GM19397 (cell line): ENCODE measurements around the gene FBN1.

ENCODE experiments used
- ATAC-seq: cut with Tn5 transposase; IDR thresholded peaks from one replicate; pipeline ENCODE4 v1.9.1; 2021; ENCODE audit warnings: mild to moderate bottlenecking, moderate library complexity; ENCODE audit not compliant: unreplicated experiment

The FBN1 gene

DNA sequence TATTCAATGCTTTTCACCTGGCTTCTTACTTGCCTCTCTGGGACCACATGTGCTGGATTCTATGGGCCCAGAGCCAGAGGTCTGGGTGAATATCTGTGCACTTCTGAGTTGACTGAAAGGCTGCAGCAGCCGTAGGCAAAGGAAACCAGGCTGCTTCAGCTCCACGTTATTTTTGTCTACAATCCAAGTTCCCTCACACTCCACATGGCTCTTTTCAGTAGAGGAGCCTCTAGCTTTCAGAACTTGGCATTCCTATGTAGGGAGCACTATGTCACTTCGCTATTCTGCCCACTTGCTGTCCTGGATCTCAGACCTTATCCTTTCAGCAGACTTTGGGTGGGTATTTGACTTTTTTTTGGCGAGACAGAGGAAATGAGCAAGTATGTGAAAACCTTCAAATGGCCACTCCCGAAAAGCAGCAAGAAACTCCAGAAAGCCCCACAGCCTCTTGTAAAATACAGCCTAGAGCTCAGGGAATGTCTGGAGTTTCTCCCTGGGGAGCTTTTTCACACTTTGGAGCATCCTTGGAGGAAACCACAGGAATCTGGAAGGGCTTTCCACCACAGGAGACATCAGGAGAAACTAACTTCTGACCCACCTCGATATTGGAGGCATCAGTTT, 233.4 kb downstream of the FBN1 start:
- ATAC-seq, result no peak

DNA sequence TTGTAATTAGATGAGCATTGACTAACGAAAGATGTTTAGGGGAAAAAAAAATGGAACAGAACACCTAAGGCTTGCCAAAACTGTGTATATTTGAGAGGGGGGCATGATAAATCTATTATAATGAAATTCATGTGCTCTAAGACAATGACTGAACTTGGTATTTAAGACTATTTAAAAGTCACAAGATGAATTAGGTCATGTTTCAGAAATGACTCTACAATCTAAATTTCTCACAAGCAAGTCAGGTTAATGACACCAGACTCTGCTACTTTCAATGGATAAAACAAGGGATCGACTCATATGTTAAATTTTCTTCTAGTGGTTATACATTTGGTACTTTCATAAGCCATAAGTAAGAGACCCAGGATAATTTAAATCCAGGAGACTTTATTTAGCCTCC, 235.9 kb downstream of the FBN1 start:
- no peak for ATAC-seq

DNA sequence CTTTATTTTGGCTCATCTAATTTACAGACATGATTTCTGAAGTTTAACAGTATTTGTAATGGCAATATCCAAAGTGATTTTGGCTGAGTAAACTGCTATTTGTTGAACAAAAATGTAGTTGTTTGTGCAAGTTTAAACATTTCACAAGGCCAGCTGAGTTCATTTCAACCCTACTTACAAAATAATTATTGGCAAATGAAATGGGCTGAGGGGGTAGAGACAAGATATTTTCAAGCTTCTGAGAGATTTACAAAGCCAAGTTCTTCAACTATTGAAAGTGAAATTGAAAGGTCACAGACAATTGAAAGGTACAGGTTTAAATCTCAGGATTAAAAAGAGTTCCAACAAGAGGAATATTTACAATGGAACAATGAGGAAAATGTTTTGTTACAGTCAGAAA, 237.2 kb downstream of the FBN1 start:
- ATAC-seq, result no peak

DNA sequence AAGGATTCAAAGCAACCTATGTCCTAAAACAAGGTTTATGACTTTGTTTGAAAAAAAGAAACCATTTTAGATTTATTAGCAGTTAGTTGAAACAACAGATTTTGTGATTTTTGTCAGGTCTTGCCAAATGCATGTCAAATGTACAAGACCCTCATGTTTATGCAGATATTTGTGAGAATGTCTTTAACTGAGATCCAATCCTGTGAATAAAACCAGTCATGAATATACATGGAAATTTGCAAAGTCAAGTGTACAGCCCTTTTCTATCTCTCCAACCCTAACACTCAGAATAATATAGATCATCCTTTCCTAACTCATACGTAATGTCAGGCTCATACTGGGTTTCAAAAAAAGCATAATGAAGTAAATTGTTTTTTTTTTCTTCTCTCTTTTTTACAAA, 237.9 kb downstream of the FBN1 start:
- no peak for ATAC-seq

DNA sequence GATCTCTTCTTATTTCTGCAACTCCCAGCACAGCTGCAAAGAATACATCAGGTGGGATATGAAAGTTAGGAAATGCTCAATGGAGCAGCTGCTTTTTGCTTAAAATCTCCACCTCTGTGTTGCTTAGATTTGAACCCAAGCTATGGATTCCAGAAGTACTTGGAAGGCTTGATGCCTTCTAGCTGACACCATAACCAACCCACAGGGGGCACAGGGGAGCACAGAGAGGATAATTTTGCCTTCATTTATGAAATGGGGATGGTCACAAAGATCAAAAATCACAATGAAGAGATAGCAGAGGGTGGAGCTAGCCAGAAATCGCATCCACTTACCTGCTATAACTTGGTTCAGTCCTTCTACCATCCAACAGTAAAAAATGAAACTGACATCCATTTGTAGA, 238.6 kb downstream of the FBN1 start:
- no peak for ATAC-seq

DNA sequence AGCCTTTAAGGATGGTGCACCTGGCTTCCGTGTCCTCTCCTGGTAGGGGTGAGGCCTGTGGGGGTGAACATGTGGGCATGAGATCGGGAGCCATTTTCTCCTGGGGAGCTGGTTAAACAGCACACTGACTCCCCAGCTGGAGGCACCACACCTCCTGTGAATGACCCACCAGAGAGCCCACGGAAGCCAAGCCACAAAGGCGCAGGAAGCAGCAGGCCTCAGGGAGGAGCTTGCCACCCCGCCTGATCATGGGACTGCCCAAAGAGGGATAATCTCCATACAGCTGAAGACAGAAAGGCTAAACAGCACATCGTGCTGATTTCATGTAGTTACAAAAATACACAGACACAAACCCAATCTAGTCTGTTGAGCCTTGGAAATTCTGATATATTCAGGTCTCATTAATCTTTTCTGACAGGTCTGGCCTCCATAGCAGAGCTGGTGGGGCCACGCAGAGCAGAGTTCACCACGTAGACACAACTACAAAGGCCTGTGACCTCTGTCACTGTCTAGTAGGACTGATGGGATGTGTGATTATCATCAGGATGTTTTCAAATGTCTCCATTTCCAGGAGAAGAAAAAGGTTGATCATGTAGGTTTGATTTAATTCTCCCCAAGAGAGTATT, 239.1 kb downstream of the FBN1 start:
- ATAC-seq, result no peak

DNA sequence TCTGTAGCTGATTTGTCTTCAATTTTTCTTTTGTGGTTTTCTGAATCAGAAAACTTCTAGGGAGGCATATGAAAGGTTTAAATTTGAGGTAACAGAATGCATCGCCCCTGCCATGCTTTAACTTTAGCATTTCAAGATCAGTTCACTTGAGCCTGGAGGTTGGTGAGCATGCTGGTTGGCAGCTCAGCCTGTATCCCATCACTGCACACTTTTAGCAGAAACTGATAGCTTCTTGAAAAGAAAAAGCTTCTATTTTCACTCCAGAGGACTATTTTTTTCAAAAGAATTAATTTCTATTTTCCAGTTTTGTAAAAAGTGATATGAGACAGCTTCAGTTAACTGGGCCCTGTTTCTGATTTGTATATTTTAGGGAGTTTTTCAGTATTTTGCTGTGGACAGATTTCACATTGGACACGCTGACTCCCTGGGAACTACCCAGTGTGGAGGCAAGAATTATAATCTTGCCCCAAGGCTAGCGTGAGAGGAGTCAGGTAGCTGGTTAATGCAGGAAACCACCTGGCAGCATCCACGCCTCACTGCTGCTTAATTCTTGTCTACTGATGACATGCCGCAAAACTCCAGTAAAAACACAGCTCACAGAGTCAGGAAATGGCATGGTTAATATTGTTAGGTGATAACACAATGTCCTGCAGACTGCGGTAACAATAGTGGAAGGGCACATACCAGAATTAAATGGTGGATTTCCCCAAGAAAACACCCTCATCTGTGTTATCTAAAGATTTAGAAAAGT, 242.9 kb downstream of the FBN1 start:
- ATAC-seq, result no peak

DNA sequence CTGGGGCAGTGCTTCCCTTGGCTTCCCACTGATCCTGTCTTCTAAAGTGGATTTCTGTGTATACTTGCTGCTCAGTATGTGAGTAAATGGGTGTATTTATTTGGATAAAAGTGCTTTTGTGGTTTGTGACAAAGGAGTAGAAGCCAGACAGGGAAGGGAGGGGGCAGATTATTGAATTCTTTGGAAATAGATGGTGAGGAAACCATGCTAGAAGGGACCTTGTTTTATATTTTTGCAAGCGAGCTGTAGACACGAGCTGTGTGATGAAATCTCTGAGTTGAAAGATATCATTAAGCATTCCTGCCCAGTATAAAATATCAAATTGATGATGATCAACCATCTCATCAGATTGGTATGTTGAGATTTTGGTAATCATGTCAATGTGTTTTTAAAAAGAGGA, 245.4 kb downstream of the FBN1 start:
- ATAC-seq, result no peak

DNA sequence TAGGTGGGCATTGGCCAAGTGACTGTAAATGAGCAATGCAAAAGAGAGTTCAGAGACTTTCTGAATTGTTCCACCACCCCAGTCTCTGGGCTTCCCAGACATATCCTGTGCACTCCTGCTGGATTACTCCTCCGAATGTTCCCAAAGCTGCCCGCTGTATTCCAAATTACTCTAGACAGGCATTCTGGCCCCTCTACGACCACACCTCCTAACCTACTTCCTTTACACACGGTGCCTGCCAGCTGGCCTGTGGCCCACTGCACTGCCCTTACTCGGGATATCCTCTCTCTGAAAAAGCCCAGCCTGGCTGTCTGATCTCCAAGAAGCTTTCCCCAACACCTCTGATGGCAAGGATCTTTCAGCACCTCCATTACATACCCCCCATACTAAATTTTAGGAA, 247.7 kb downstream of the FBN1 start:
- no peak for ATAC-seq

DNA sequence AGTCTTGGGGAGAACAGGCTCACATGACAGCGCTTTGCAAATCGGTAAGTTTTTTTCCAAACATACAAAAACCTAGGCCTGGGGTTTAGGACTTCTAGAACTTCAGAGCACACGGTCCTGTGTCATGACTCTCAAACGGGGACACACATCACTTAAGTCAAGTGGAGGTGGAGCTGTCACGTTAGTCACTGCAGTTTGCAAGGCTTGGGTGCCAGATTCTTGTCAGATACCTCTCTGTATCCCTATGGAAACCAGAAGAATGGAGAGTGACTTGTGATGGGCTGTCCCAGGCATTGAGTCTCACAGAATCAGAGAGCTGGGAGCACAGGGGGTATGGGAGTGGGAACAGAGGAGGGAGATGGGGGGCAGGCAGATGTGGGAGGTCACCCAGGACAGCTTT, 249.5 kb downstream of the FBN1 start:
- no peak for ATAC-seq

DNA sequence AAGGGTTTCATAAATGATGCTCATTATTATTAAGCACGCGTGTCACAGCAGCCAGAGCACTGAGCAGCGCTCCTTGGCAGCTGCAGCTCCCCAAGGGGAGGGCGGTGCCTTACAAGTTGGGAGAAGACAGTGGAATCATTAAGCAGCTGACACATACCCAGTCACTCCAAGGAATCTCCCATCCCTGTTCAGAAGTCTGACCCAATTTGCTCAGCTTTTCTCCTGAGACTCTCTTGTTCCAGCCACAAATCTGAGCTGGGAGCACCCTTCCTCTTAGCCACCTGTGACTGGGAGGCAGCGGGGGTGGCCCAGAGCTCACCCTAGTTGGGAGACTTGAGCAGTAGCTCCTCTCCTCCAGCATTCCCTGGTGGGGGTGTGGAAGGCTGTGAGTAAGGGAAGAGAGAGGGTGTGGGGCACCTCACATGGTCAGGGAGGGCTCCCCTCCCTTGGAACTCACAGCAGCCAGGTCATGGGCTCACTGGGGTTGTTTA, 249.9 kb downstream of the FBN1 start:
- ATAC-seq, result no peak

DNA sequence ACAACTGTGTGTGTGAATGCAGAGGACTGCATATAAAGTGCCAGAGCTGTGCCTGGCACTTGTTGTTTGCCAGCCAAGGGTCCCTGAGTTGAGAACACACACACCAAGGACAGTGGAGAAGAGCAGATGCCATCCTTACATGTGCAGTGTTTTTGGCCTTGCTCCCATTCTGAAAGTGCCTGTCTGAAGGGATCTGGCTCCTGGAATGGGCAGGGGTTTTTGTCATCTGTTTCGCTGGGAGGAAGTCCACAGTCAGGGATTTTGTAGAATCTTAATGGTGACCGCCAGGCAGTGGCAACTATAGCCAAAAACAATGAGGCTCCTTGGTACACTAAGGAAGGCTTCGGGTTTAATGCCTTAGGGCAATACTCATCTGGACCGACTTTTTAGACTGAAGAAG, 250.5 kb downstream of the FBN1 start:
- no peak for ATAC-seq

DNA sequence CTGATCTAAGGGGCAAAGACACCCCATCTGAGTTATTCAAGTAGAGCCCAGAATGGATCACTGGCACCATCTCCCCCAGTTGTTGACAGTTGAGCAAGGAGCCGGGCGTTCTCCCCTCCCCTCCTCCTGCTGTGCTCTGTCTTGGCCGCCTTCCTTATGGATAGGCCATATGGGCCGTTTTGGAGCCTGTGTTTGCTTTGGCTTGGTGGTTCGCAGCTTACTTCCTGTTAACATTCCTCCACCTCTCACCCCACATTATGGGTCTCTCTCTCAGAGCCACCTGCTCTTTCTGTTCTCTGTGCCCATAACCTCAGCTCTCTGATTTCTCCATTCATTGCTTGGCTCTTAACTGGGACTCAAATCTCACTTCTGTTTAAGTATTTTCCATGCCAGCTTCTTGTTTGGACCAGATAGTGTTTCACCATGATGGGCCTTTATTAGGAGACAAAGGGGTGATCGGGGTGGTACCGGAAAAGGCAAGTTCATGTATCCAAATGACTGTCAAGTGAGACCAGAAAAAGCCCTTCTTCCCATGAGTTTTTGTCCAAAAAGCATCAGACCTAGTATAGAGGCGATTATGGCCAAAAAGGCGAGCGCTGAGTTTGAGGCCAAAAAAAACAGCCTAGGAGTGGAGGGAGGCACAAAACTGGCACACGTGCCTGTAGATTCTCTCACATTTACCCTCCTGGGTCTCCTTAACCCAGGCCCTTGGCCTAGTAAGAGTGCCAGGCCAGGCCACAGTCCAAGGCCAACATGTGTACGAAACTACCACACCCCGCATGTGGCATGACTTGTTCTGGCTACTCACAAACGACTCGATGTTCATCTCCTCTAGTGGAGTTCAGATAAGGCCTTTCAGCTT, 251.6 kb downstream of the FBN1 start:
- ATAC-seq, result no peak

DNA sequence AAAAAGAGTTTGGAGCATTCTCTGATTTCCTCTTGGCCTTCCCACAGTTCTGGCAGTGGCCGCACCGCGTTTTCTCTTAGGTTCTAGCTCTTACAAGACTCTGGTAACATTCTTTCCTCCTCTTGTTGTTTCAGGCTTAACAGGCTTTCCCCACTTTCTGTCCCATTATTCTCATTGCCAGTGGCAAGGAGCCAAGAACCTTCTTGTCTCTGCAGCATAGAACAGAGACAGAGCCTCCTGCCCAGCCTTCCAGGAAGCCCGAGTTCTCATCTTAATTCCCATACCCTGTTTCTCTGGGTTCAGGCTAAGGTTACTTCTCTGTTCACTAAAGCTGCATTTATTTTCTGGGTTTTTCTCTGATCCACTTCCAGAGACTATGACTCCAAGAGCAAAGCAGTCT, 253.2 kb downstream of the FBN1 start:
- ATAC-seq, result no peak

DNA sequence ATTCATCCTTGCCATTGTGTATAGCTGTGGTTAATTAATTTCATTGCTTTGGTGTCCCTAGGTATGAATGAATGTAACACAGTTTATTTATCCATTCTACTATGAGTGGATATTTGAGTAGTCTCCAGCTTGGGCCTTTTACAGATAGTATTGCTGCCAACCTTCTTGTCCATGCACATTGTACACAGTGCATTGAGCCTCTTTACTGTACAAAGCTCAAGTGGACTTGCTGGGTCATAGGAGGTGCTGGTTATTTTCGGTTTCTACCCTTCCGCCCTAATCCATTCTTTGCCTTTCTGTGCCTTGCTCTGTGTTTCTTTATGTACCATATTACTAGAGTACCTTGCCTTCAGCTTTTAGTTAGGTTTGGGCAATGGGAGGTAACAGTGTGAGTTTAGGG, 253.6 kb downstream of the FBN1 start:
- no peak for ATAC-seq

DNA sequence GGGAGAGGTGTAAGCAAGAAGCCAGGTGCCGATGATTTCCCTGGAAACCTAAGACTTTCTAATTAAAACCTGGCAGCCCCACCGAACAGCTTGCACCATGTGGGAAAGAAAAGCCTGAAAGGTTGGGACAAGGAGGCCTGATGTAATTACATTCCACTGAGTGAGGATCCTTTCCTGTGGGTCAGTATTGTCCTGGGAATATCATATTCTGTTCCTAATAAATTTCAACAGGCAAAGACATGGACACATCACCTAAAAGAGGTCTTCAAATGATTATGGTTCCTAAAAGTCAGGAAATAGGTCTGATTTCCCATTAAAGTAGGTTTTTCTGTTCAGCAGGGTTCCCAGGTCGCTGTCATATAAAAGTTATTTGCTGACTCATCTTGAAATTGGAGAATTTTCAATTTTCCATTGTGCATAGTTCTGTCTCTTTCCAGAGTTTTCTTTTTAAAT, 255.8 kb downstream of the FBN1 start:
- no peak for ATAC-seq

DNA sequence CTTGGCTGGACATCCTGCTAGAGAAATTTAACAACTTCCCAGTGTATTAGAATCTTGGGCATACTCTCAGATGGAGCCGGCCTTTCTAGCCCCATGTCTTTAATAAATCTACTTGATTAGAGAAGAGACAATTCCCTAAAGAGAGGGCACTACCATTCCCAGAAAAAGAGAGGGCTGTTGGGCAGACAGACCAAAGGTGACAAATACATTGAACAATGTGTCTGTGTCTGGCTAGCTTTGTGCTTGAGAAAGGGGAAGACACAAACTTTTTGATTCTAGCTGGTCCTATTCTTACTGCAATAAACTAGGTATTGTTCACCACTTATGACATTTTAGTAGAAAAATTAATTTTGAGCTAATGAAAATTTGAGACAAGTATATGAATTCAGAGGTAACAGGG, 256.6 kb downstream of the FBN1 start:
- ATAC-seq, result no peak

DNA sequence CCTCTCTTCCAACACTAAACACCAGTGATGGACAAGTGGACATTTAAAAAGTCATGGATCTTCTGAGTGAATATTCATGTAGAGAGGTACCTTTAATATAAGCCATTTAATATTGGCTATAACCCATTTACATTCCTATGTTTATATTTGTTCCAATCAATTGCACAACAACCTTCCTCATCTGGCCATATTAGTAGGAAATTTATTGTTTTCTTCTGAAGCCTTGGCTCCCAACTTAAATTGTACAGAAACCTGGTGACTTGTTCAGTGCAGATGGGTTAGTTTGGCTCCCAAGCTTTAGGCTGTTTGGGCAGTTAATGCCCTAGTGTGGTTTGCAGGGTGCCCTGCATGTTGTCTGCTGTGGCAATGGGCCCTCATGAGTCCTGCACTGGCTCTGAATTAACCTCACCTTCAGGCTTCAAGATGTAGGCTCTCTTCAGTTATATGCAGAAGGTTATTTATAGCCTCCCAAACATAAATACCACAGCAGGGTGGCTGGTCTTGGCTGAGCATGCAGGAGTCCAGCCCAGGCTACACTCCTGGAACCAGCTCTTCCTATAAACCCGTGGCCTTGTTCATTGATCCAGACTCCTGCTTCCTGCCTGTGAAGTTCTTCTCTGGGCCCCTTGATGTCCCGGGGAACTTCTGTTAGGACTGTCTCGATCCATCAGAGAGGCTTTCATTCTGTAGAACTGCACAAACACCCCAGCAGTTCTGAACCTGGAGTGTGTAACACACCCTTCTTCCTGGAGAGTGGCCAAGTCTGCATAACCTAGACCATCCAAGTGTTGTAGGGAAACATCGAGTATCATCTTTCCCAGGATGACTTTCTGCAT, 257.3 kb downstream of the FBN1 start:
- no peak for ATAC-seq

DNA sequence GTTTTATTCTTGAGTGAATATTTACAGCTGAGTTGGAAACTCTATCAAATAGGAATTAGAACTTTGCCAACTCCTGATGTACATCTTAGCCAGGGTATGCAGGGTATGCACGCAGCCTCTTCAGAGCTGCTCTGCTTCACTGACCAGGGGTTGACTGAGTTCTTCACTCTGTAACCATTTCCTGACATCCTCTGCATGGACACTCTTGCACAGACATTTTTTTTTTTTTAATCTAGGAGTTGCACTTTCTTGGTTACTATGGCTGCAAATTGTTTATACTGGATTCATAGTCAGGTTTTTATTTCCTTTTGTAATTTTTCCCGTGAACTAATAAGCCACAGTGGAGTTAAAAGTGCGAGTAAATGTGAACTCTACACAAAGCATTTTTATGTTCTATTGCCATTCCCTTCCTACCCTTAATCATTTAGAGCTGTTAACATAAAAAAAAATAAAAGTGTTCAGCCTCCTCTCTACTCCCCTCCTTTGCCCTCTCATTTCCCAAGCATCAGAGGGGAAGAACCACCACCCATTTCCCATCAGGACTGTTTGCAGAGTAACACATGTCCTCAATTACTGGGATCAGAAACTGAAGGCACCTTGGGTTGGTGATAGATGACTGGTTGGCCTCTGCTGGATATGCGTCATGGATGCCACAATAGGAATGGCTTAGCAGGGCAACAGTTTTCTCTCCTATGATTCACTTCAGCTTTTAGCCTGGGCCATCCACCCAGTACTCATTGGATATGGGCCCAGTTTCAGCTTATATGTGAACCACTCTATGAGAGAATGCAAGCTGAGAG, 260.3 kb downstream of the FBN1 start:
- no peak for ATAC-seq

DNA sequence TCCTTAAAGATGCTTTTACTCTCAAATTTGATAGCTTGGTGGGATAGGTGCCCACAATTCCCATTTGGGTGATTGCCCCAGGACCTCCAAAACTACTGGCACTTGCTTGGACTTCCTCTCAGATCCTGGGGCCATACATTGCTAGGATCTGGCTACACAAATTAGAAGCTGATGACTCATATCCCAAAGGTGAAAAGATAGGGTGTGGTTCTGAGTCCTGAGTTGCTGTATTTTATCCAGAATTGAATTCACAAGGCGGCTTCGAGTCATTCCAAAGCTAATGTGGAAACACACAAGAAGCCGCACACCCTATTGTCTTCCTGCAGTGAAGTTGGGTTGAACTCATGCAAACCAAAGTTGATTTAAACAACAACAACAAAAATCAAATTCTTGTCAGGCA, 260.9 kb downstream of the FBN1 start:
- ATAC-seq, result no peak
